ENCODE data around the gene C1QL4.

- TF ChIP-seq JUND (IDR thresholded peaks at IDR 0.05; ENCODE audit: borderline replicate concordance, low read depth, low read length) (no peak), JUND (tag; IDR thresholded peaks at IDR 0.05; ENCODE audit: borderline replicate concordance, low read depth, low read length) (no peak), ZNF311 (CRISPR knock-in tag; IDR thresholded peaks at IDR 0.05) (no peak), SMARCA5 (IDR thresholded peaks at IDR 0.05) (no peak), RNF219 (CRISPR knock-in tag; IDR thresholded peaks at IDR 0.05) (no peak), CTCF (IDR thresholded peaks at IDR 0.05 in 2 of 3, conservative IDR thresholded peaks at IDR 0.05 in 1 of 3; ENCODE audit: insufficient read depth in 2 of 3, low read depth in 1 of 3, low read length in 3 of 3) (peak; percentile 80 to 94 (median 90)), SMARCB1 (IDR thresholded peaks at IDR 0.05; ENCODE audit: insufficient read length, low read depth) (no peak), ZBTB7A (IDR thresholded peaks at IDR 0.05; ENCODE audit: borderline replicate concordance, control insufficient read depth, low read depth, low read length) (no peak), ZNF407 (IDR thresholded peaks at IDR 0.05; ENCODE audit: low read depth) (no peak), RAD21 (CRISPR knock-in tag; conservative IDR thresholded peaks at IDR 0.05 in 1 of 2, IDR thresholded peaks at IDR 0.05 in 1 of 2) (peak; percentile 98), ZFP30 (CRISPR knock-in tag; IDR thresholded peaks at IDR 0.05; ENCODE audit: borderline replicate concordance) (no peak), MLX (CRISPR knock-in tag; conservative IDR thresholded peaks at IDR 0.05) (no peak), POLR2AphosphoS5 (IDR thresholded peaks at IDR 0.05; ENCODE audit: control insufficient read depth, insufficient read depth, low read depth, low read length) (no peak), KHSRP (IDR thresholded peaks at IDR 0.05) (no peak), NFYB (IDR thresholded peaks at IDR 0.05; ENCODE audit: extremely low read depth, insufficient read length) (no peak)
Measured at GRCh38 chr12:49358483-49359141, 21.6 kb upstream of the C1QL4 start.

All from K562 (cell line).